Activated CD4-positive, alpha-beta T cell treated with anti-CD3 and anti-CD28 coated beads, Interleukin-2, Interleukin-4, amounts not matched to agents 100 ng/mL and 50 ng/mL, durations not matched to agents 16 hours and 8 hours (primary cell): ENCODE data around the gene TRIM69.
"Not testable (repeated sequence)": the region's sequence is repeated elsewhere in the genome, so short reads cannot be mapped to it uniquely, and the experiment has no call there.

ENCODE experiments used
- DNase-seq: peaks from one replicate; pipeline ENCODE4 v3.0.0-alpha.2; 2020; ENCODE audit warnings: low spot score

The TRIM69 gene

GRCh38 chr15:44743454-44743853 is 7.1 kb downstream of the TRIM69 start:
- DNase-seq = not testable (repeated sequence)

GRCh38 chr15:44753345-44753744 is 17.0 kb downstream of the TRIM69 start:
- DNase-seq = no peak

- DNase-seq = no peak
Measured at GRCh38 chr15:44763187-44763586, 26.9 kb downstream of the TRIM69 start.

- DNase-seq = no peak
Measured at GRCh38 chr15:44763848-44764247, 27.5 kb downstream of the TRIM69 start.

GRCh38 chr15:44765036-44765435 is 28.7 kb downstream of the TRIM69 start:
- DNase-seq = no peak

GRCh38 chr15:44769521-44769920 is 33.2 kb downstream of the TRIM69 start:
- DNase-seq = no peak

- not testable (repeated sequence) for DNase-seq
Measured at GRCh38 chr15:44770715-44771114, 34.4 kb downstream of the TRIM69 start.

- no peak for DNase-seq
Measured at GRCh38 chr15:44775953-44776352, 39.6 kb downstream of the TRIM69 start.

- DNase-seq = no peak
Measured at GRCh38 chr15:44779761-44780160, 43.4 kb downstream of the TRIM69 start.

GRCh38 chr15:44780608-44781007 is 44.3 kb downstream of the TRIM69 start:
- no peak for DNase-seq

- no peak for DNase-seq
Measured at GRCh38 chr15:44781128-44781810, 44.9 kb downstream of the TRIM69 start.

GRCh38 chr15:44782516-44782915 is 46.2 kb downstream of the TRIM69 start:
- no peak for DNase-seq

GRCh38 chr15:44784918-44785274 is 48.6 kb downstream of the TRIM69 start:
- not testable (repeated sequence) for DNase-seq

GRCh38 chr15:44788748-44789147 is 52.4 kb downstream of the TRIM69 start:
- peak; percentile 49 for DNase-seq

- DNase-seq = no peak
Measured at GRCh38 chr15:44790215-44790614, 53.9 kb downstream of the TRIM69 start.

GRCh38 chr15:44790656-44791055 is 54.3 kb downstream of the TRIM69 start:
- no peak for DNase-seq

- DNase-seq = no peak
Measured at GRCh38 chr15:44792715-44793114, 56.4 kb downstream of the TRIM69 start.

- DNase-seq = no peak
Measured at GRCh38 chr15:44794072-44794471, 57.7 kb downstream of the TRIM69 start.

GRCh38 chr15:44796508-44796907 is 60.2 kb downstream of the TRIM69 start:
- DNase-seq = no peak

GRCh38 chr15:44798826-44799225 is 62.5 kb downstream of the TRIM69 start:
- DNase-seq = no peak

GRCh38 chr15:44801364-44801763 is 65.0 kb downstream of the TRIM69 start:
- no peak for DNase-seq

- no peak for DNase-seq
Measured at GRCh38 chr15:44801797-44802196, 65.5 kb downstream of the TRIM69 start.

GRCh38 chr15:44802336-44802735 is 66.0 kb downstream of the TRIM69 start:
- peak; percentile 14 for DNase-seq

GRCh38 chr15:44804298-44805046 is 68.1 kb downstream of the TRIM69 start:
- DNase-seq = no peak
